GM12873 (cell line): ENCODE data around the gene CELF4.

ENCODE experiments used
- CTCF ChIP-seq: IDR thresholded peaks from 2 replicates; pipeline ENCODE4 v1.5.1; 2012; ENCODE audit warnings: low read depth, mild to moderate bottlenecking, moderate library complexity, low read length, control low read depth; ENCODE audit not compliant: insufficient read depth; ENCODE audit errors: missing control alignments

Gene CELF4

DNA sequence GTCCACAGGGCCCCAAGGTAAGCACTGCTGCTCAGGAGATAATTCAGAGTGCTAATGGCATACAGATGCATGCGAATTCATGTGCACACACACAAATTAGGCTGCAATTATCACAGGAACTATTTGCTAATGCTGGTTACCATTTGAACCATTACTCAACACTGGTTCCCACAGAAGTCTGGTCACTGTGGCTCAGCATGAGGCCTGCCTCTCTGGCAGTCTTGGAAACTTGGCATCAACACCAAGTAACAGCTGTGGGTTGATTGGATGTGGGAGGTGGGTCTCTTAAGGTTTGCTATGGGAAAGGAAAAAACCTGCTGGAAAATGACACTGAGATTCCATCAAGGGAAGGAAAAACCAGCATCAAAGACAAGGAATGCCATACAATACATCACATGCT is 105.0 kb downstream of the CELF4 start:
- TF ChIP-seq CTCF = no peak

- TF ChIP-seq CTCF = no peak
Observed at GRCh38 chr18:37458697-37459096, 106.9 kb downstream of the CELF4 start.

DNA sequence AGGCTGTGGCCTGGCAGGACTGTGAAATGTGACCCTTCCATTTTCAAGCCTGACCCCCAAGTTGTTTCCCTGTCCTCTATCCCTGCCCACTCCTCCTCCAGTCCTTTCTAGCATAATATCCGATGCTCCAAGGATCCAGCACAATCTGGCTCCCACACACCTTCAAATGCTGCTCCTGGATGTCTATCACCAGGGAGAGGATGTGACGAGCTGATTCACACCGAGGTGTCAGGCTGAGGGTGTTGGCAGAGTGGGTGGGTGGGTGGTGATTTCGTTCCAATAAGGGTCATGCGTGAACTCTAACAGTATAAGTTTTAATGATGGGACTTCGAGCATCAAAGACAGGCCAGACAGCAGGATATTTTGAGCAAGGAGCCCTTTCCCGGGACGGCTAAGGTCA is 107.8 kb downstream of the CELF4 start:
- no peak for TF ChIP-seq CTCF

- TF ChIP-seq CTCF = no peak
Observed at GRCh38 chr18:37457341-37457740, 108.3 kb downstream of the CELF4 start.

DNA sequence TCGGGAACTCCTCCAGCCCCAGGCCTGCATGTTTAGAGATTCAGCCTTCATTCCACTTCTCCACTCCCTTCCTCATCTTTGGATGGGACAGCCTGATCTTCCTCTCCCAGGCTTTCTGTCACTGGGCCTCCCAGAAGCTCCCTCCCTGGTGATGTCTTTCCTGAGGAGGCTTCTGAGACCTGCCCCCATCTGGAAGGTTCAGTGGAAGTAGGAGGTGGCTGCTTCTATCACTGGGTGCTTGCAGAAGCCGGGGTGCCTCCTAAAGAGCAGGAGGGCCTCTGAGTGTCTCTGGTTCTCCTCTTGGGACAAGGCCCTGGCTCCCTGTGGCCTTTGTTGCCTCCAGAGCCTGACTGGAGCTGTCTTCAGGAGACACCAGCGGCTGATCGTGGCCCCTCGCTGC is 108.7 kb downstream of the CELF4 start:
- no peak for TF ChIP-seq CTCF

DNA sequence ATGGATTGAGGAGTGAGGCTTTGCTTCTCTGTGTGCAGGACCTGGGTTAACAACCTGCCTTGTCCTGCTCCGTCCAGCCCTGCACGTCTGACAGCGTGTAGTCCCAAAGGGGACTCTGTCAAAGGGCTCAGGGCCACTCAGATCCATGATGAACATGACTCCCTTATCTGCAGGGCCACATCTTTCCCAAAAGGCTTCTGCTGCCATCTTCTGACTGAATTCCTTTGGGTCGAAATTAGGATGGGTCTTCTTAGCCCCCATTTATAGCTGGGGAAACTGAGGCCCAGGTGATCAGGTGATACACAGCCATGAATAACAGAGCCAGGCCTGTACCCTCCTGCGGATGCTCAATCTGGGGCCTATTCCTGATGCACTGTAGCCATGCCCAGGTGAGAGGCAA is 109.2 kb downstream of the CELF4 start:
- TF ChIP-seq CTCF = no peak

DNA sequence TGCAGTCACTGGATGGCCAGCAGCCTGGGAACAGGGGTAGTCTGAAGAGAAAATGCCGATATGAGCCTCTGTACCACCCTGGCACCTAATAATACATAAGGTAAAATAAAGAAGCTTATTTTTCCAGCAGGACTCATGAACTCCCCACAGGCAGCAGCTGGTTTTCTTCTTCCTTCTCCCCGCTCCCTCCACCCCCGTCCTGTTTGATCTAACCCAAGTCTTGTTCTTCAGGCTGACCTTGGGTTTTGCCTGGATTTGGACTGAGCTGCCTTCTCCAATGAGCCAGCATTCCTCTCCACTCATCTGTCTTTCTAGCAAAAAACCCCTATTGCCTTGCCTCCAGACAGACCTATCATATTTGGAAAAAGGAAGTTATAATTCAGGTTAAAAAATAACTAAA is 111.8 kb downstream of the CELF4 start:
- no peak for TF ChIP-seq CTCF
